GM13976 (cell line): ENCODE measurements around the gene EIF3B.
"Not testable (repeated sequence)": the region's sequence is repeated elsewhere in the genome, so short reads cannot be mapped to it uniquely, and the experiment has no call there.

ENCODE experiments used
- DNase-seq: peaks from one replicate; pipeline ENCODE4 v3.0.0; 2012; ENCODE audit warnings: low spot score
- CTCF ChIP-seq: IDR thresholded peaks from 2 replicates; pipeline ENCODE4 v1.5.1; 2012; ENCODE audit warnings: borderline replicate concordance, mild to moderate bottlenecking; ENCODE audit not compliant: insufficient read depth; ENCODE audit errors: extremely low read depth, missing control alignments, control extremely low read depth
- in situ Hi-C: fragments of 300-500 bp; cut with MboI; formaldehyde crosslinking; loops from one replicate; pipeline ENCODE4 v1.12.0; 2022; ENCODE audit warnings: low sequenced_read_pairs, mixed read lengths, inconsistent platforms; ENCODE audit not compliant: unreplicated experiment

EIF3B gene

DNA sequence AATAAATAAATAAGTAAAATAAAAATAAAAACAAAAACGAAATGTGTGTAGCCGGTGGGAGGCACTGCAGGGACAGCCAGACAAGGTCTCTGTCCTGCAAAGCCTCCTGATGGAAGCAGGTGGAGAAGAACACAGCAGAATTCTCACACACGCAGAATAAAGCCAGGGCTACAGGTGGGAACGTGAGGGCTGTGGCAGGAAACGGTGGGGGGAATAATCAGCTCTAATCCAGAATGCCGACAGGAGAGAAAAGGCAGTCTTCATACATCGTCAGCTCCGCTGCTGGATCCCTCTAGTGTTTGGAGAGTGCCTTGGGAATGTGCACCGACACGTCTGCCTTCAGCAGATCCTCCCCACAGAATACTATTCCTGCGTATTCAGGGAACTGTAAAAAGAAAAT lies 33.6 kb upstream of the EIF3B start:
- no peak for TF ChIP-seq CTCF
- in situ Hi-C loops = no loop called here
- no peak for DNase-seq

DNA sequence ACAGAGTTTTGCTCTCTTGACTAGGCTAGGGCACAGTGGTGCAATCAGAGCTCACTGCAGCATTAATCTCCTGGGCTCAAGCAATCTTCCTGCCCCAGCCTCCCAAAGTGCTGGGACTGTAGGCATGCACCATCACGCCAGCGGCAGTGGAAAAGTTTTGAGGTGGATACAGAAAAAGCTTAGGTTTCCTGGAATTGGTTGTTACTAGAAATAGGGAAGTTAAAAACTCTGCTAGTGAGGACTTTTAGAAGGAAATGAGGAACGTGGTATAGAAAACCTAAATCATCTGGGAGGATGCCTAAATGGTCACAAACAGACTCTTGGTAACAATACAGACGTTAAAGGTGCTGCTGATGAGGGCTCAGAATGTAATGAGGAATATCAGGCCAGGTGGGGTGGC lies 29.5 kb upstream of the EIF3B start:
- TF ChIP-seq CTCF = no peak
- in situ Hi-C loops = loop anchor here (25.0 kb wide), 1 partner anchor 738 kb away; no protein-coding TSS in a partner anchor
- DNase-seq = no peak

- TF ChIP-seq CTCF = no peak
- DNase-seq = no peak
- in situ Hi-C loops = loop anchor here (25.0 kb wide), 1 partner anchor 740 kb away; no protein-coding TSS in a partner anchor
Observed at GRCh38 chr7:2326951-2327350, 27.7 kb upstream of the EIF3B start.

DNA sequence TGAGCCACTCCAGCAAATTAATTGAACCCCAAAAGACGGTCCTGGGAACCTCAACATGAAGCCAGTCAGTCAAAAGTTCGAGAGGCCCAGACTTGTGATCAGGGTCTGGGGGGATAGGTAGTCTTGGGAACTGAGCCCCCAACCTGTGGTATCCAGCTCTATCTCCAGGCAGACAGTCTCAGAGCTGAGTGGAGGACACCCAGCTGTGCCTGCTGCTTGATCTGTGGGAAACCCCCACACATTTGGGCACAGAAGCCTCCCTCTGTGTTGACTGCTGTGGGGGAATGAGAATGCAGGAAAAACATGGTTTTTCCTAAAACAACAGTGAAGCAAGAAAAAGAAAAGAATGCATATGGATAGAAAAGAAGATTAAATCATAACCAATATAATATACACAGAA lies 24.1 kb upstream of the EIF3B start:
- in situ Hi-C loops = loop anchor here (25.0 kb wide), 1 partner anchor 743 kb away; no protein-coding TSS in a partner anchor
- no peak for DNase-seq
- TF ChIP-seq CTCF = no peak

- no peak for TF ChIP-seq CTCF
- in situ Hi-C loops = loop anchor here (25.0 kb wide), 1 partner anchor 744 kb away; no protein-coding TSS in a partner anchor
- DNase-seq = no peak
Observed at GRCh38 chr7:2331707-2332106, 22.9 kb upstream of the EIF3B start.

DNA sequence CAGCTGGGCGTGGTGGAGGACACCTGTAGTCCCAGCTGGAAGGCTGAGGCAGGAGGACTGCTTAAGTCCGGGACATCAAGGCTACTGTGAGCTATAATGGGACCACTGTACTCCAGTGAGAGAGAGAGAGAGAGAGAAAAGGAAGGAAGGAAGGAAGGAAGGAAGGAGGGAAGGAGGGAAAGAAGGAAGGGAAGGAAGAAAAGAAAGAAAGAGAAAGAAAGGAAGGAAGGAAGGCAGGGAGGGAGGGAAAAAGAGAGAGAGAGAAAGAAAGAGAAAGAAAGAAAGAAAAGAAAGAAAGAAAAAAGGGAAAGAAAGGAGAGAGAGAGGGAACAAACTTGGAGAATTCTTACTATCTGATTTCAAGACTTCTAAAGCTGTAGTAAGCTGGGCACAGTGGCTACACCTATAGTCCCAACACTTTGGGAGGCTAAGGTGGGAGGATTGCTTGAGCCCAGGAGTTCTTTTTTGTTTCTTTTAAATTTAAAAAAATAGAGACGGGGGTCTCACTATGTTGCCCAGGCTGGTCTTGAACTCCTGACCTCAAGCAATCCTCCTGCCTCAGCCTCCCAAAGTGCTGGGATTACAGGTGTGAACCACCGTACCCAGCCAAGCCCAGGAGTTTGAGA lies 21.9 kb upstream of the EIF3B start:
- not testable (repeated sequence) for DNase-seq
- in situ Hi-C loops = loop anchor here (25.0 kb wide), 1 partner anchor 745 kb away; no protein-coding TSS in a partner anchor

DNA sequence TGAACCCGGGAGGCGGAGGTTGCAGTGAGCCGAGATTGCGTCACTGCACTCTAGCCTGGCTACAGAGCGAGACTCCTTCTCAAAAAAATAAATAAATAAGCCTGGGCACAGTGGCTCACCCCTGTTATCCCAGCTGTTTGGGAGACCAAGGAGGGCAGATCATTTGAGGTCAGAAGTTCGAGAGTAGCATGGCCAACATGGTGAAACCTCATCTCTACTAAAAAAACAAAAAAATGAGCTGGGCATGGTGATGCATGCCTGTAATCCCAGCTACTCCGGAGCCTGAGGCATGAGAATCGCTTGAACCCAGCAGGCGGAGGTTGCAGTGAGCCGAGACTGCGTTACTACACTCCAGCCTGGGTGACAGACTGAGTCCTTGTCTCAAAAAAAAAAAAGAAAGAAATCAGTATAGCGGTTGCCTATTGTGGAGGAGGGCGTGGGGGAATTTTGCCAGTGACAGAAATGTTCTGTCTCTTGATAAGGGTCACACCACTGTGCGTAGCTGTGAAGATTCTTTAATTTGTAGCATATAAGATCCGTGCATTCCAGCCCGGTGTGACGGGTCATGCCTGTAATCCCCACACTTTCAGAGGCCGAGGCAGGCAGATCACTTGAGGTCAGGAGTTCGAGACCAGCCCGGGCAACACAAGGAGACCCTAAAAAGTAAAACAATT lies 17.9 kb upstream of the EIF3B start:
- no peak for TF ChIP-seq CTCF

DNA sequence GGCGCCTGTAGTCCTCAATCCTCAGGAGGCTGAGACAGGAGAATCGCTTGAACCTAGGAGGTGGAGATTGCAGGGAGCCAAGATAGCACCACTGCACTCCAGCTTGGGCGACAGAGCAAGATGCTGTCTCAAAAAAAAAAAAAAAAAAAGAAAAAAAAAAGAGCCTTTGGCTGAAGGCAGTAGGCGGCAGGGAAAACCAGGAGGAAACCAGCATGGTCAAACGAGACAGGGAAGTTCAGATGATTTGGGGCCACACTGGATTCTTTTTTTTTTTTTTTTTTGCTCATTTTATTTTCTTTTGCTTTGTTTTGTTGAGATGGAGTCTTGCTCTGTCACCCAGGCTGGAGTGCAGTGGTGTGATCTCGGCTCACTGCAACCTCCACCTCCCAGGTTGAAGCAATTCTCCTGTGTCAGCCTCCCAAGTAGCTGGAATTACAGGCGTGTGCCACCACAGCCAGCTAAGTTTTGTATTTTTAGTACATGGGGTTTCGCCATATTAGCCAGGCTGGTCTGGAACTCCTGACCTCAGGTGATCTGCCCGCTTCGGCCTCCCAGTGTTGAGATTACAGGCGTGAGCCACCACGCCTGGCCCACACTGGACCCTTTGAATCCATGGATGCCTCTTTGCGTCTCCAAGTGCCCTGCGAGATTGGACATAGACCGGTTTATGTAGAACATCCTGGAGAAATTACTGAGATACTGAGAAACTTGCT lies 7.1 kb upstream of the EIF3B start:
- in situ Hi-C loops = loop anchor here (10.0 to 25.0 kb wide), 2 partner anchors 113 to 760 kb away; partner anchors contain the start of gene MAD1L1

More for the DNA sequence above, 17.9 kb upstream of the EIF3B start:
- in situ Hi-C loops = loop anchor here (25.0 kb wide), 1 partner anchor 749 kb away; no protein-coding TSS in a partner anchor
- no peak for DNase-seq

More for the DNA sequence above, 7.1 kb upstream of the EIF3B start:
- DNase-seq = not testable (repeated sequence)
